PC-3 (cell line): ENCODE measurements around the gene CENPV.
"Not testable (repeated sequence)": the region's sequence is repeated elsewhere in the genome, so short reads cannot be mapped to it uniquely, and the experiment has no call there.

Experiments
- EZH2 ChIP-seq: fragments of 300-600 bp; sonication (generic); IDR thresholded peaks from one replicate; pipeline ENCODE4 v1.6.1; 2017; ENCODE audit warnings: antibody characterized with exemption, mild to moderate bottlenecking, low read length; ENCODE audit not compliant: unreplicated experiment
- EZH2phosphoT487 ChIP-seq: fragments of 300-600 bp; sonication (generic); IDR thresholded peaks from 2 replicates; pipeline ENCODE4 v1.6.1; 2018; ENCODE audit warnings: mild to moderate bottlenecking, antibody characterized with exemption, low read length, borderline replicate concordance
- TF ChIP-seq, protein P1 (sequence below): fragments of 300-600 bp; sonication (generic); conservative IDR thresholded peaks from 2 replicates; pipeline ENCODE4 v1.5.1; 2017; ENCODE audit warnings: antibody characterized with exemption, low read depth, mild to moderate bottlenecking, low read length

DNA sequence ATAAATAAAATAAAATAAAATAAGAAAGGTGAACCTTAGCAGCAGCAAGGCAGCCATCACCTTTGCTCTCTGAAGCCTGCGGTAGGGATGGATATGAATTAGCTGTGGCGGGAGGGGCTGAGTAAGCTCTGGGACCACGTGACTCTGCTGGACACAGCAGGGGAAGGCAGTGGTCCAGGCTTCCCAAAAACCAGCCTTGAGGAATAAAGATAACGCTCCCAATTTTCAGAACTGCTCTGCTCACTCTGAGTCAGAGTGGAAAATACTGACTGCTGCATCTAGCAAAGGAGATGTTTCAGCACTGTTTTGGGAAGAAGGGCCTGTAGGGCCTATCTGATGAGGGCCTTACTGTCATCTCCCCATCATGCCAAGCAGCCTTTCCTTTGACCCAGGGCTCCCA, 42.6 kb upstream of the CENPV start:
- TF ChIP-seq, protein P1, sequence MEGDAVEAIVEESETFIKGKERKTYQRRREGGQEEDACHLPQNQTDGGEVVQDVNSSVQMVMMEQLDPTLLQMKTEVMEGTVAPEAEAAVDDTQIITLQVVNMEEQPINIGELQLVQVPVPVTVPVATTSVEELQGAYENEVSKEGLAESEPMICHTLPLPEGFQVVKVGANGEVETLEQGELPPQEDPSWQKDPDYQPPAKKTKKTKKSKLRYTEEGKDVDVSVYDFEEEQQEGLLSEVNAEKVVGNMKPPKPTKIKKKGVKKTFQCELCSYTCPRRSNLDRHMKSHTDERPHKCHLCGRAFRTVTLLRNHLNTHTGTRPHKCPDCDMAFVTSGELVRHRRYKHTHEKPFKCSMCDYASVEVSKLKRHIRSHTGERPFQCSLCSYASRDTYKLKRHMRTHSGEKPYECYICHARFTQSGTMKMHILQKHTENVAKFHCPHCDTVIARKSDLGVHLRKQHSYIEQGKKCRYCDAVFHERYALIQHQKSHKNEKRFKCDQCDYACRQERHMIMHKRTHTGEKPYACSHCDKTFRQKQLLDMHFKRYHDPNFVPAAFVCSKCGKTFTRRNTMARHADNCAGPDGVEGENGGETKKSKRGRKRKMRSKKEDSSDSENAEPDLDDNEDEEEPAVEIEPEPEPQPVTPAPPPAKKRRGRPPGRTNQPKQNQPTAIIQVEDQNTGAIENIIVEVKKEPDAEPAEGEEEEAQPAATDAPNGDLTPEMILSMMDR, result not testable (repeated sequence)
- not testable (repeated sequence) for TF ChIP-seq EZH2phosphoT487, EZH2
